ENCODE results near the gene MAFB. TPM values are rescaled to one million over a fixed set of nuclear protein-coding genes. Genes with fewer than 3 reads are reported as not detected.

The MAFB gene
- total and polyA plus RNA-seq, 7 donors: 4.7 to 63.2 (median 11.0) TPM

GRCh38 chr20:40694246-40694645 is 5.2 kb upstream of the MAFB start:
- ATAC-seq (no peak), DNase-seq (no peak)
- Histone ChIP-seq H3K9me3 (no peaks in the 10 kb centered on the region), H3K27ac (no peak overlapping the region), H3K4me1 (peaks cover 3% of the 10 kb centered on the region), H3K36me3 (ENCODE audit: insufficient read depth in 1 of 2, low read depth in 1 of 2) (no peaks in the 10 kb centered on the region), H3K4me3 (no peak overlapping the region), H3K27me3 (ENCODE audit: insufficient read depth in 3 of 3, low read length in 2 of 3) (peaks cover 0 to 35% (median 10%) of the 10 kb centered on the region in 3 donors)
- 64 to 73% (median 73%) methylated on average over 3 of the region's 3 CpGs for WGBS, 3 donors
- TF ChIP-seq CTCF (IDR thresholded peaks at IDR 0.05): no peak
- intact Hi-C loops (cut with DNase I): loop anchor here (5.0 to 10.0 kb wide), 4 partner anchors 432 to 1427 kb away; no protein-coding TSS in a partner anchor

GRCh38 chr20:40692240-40693011 is 3.4 kb upstream of the MAFB start:
- intact Hi-C loops (cut with DNase I): loop anchor here (5.0 to 10.0 kb wide), 4 partner anchors 430 to 1425 kb away; no protein-coding TSS in a partner anchor

GRCh38 chr20:40691566-40692239 is 2.7 kb upstream of the MAFB start:
- H3K9me3 ChIP-seq: no peaks in the 10 kb centered on the region
- TF ChIP-seq CTCF (IDR thresholded peaks at IDR 0.05): no peak
- no peak overlapping the region for H3K27ac ChIP-seq
- H3K36me3 ChIP-seq (ENCODE audit: insufficient read depth in 1 of 2, low read depth in 1 of 2): no peaks in the 10 kb centered on the region
- DNase-seq: no peak
- H3K27me3 ChIP-seq (ENCODE audit: insufficient read depth in 3 of 3, low read length in 2 of 3): peaks cover 0 to 31% (median 10%) of the 10 kb centered on the region in 3 donors
- peaks cover 14% of the 10 kb centered on the region for H3K4me1 ChIP-seq
- WGBS, 3 donors: 59 to 66% (median 60%) methylated on average over 29 of the region's 29 CpGs
- intact Hi-C loops (cut with DNase I): loop anchor here (2.0 to 10.0 kb wide), 5 partner anchors 429 to 1424 kb away; no protein-coding TSS in a partner anchor
- H3K4me3 ChIP-seq: no peak overlapping the region
- ATAC-seq: no peak

More at GRCh38 chr20:40692240-40693011, 3.4 kb upstream of the MAFB start:
- Histone ChIP-seq H3K36me3 (ENCODE audit: insufficient read depth in 1 of 2, low read depth in 1 of 2) (no peaks in the 10 kb centered on the region), H3K4me3 (peak overlapping the region; percentile 4), H3K27ac (no peak overlapping the region), H3K9me3 (no peaks in the 10 kb centered on the region), H3K27me3 (ENCODE audit: insufficient read depth in 3 of 3, low read length in 2 of 3) (peaks cover 0 to 31% (median 10%) of the 10 kb centered on the region in 3 donors), H3K4me1 (peaks cover 10% of the 10 kb centered on the region)
- ATAC-seq (no peak), DNase-seq (no peak)
- no peak for TF ChIP-seq CTCF (IDR thresholded peaks at IDR 0.05)
- WGBS, 3 donors: 21 to 35% (median 31%) methylated on average over 52 of the region's 52 CpGs

GRCh38 chr20:40690836-40691565 is 2.0 kb upstream of the MAFB start:
- no peak for ATAC-seq
- no peak for DNase-seq
- H3K9me3 ChIP-seq: no peaks in the 10 kb centered on the region
- H3K36me3 ChIP-seq (ENCODE audit: insufficient read depth in 1 of 2, low read depth in 1 of 2): no peaks in the 10 kb centered on the region
- H3K4me3 ChIP-seq: peak overlapping the region; percentile 76
- peaks cover 19% of the 10 kb centered on the region for H3K4me1 ChIP-seq
- H3K27ac ChIP-seq: no peak overlapping the region
- H3K27me3 ChIP-seq (ENCODE audit: insufficient read depth in 3 of 3, low read length in 2 of 3): peaks cover 0 to 25% (median 10%) of the 10 kb centered on the region in 3 donors
- WGBS, 3 donors: 39 to 49% (median 43%) methylated on average over 45 of the region's 45 CpGs
- TF ChIP-seq CTCF (IDR thresholded peaks at IDR 0.05): no peak
- intact Hi-C loops (cut with DNase I): loop anchor here (2.0 to 10.0 kb wide), 5 partner anchors 429 to 1424 kb away; no protein-coding TSS in a partner anchor
